Thyroid gland (tissue), 4 donors: ENCODE data around the gene HS3ST3A1.

Experiments
- CTCF ChIP-seq, 6 experiments: fragments of 200-600 bp in 3 of 6; fragments of 450-650 bp in 3 of 6; sonication (generic) in 3 of 6; IDR thresholded peaks; one replicate each; pipeline ENCODE4 v1.5.1; 2016 to 2019; ENCODE audit warnings: antibody characterized with exemption in 6 of 6, mild to moderate bottlenecking in 2 of 6, inconsistent platforms in 1 of 6, moderate library complexity in 1 of 6
- POLR2A ChIP-seq, 2 donors: fragments of 450-650 bp; IDR thresholded peaks; one replicate each; pipeline ENCODE4 v1.6.1; 2017; ENCODE audit warnings: antibody characterized with exemption in 2 of 2, mild to moderate bottlenecking in 2 of 2, moderate library complexity in 1 of 2

GRCh38 chr17:13592427-13592826 lies 9.3 kb downstream of the HS3ST3A1 start:
- TF ChIP-seq POLR2A (IDR thresholded peaks at IDR 0.05) (no peak), CTCF (IDR thresholded peaks at IDR 0.05) (no peak)
